MM.1S (cell line): ENCODE results near the gene CFAP251.

Experiments used
- DNase-seq: peaks from one replicate; pipeline ENCODE4 v3.0.0-alpha.2; 2015
- H2AFZ ChIP-seq: fragments of 300-600 bp; sonication (generic); 2 replicates; pipeline ENCODE4 v1.6.0; 2016; ENCODE audit warnings: antibody characterized with exemption, low read length
- H3F3A ChIP-seq: fragments of 300-600 bp; sonication (generic); 2 replicates; pipeline ENCODE4 v1.6.1; 2016; ENCODE audit warnings: mild to moderate bottlenecking, antibody characterized with exemption, low read length, moderate library complexity, mixed read lengths; ENCODE audit not compliant: insufficient read depth
- H3K27ac ChIP-seq: fragments of 300-600 bp; sonication (generic); 2 replicates; pipeline ENCODE4 v1.5.1; 2016; ENCODE audit warnings: mild to moderate bottlenecking, low read length
- H3K27me3 ChIP-seq: fragments of 300-600 bp; sonication (generic); replicated peaks from 2 replicates; pipeline ENCODE4 v1.6.0; 2016; ENCODE audit warnings: low read length; ENCODE audit not compliant: insufficient read depth
- H3K36me3 ChIP-seq: fragments of 300-600 bp; sonication (generic); replicated peaks from 2 replicates; pipeline ENCODE4 v1.6.1; 2016; ENCODE audit warnings: mild to moderate bottlenecking, low read length, mixed read lengths; ENCODE audit not compliant: insufficient read depth
- H3K4me1 ChIP-seq: fragments of 300-600 bp; sonication (generic); 2 replicates; pipeline ENCODE4 v1.6.1; 2016; ENCODE audit warnings: low read length, mixed read lengths
- H3K4me2 ChIP-seq: fragments of 300-600 bp; sonication (generic); 2 replicates; pipeline ENCODE4 v1.6.0; 2016; ENCODE audit warnings: low read depth, low read length
- H3K4me3 ChIP-seq: fragments of 300-600 bp; sonication (generic); 2 replicates; pipeline ENCODE4 v1.5.1; 2016; ENCODE audit warnings: low read length, mixed read lengths
- H3K79me2 ChIP-seq: fragments of 300-600 bp; sonication (generic); 2 replicates; pipeline ENCODE4 v1.6.1; 2016; ENCODE audit warnings: mixed run types, low read length, mixed read lengths
- H3K9ac ChIP-seq: fragments of 300-600 bp; sonication (generic); 2 replicates; pipeline ENCODE4 v1.6.1; 2016; ENCODE audit warnings: low read length, mixed read lengths
- H3K9me2 ChIP-seq: fragments of 300-600 bp; sonication (generic); replicated peaks from 2 replicates; pipeline ENCODE4 v1.6.1; 2016; ENCODE audit warnings: mild to moderate bottlenecking, low read length, mixed read lengths; ENCODE audit not compliant: insufficient read depth
- H3K9me3 ChIP-seq: fragments of 300-600 bp; sonication (generic); replicated peaks from 2 replicates; pipeline ENCODE4 v1.6.1; 2016; ENCODE audit warnings: mild to moderate bottlenecking, low read length, mixed read lengths; ENCODE audit not compliant: insufficient read depth
- H4K20me1 ChIP-seq: fragments of 300-600 bp; sonication (generic); 2 replicates; pipeline ENCODE4 v1.6.1; 2016; ENCODE audit warnings: mild to moderate bottlenecking, low read length, moderate library complexity, mixed read lengths; ENCODE audit not compliant: insufficient read depth
- CTCF ChIP-seq: fragments of 300-600 bp; sonication (generic); IDR thresholded peaks from 2 replicates; pipeline ENCODE4 v1.5.1; 2016; ENCODE audit warnings: antibody characterized with exemption, low read length, mixed read lengths
- EZH2 ChIP-seq: fragments of 300-600 bp; sonication (generic); optimal IDR thresholded peaks from 2 replicates; pipeline ENCODE3; 2017; ENCODE audit warnings: low read depth, mild to moderate bottlenecking, antibody characterized with exemption, low read length, mixed read lengths
- EZH2phosphoT487 ChIP-seq: fragments of 300-600 bp; sonication (generic); IDR thresholded peaks from 2 replicates; pipeline ENCODE4 v1.6.1; 2018; ENCODE audit warnings: antibody characterized with exemption, low read length

The CFAP251 gene

GRCh38 chr12:122049827-122050226 lies 131.4 kb downstream of the CFAP251 start:
- Histone ChIP-seq H3K4me2 (no peak overlapping the region), H3K9ac (no peak overlapping the region), H4K20me1 (no peaks in the 10 kb centered on the region), H3F3A (no peaks in the 10 kb centered on the region), H3K27ac (no peak overlapping the region), H3K9me2 (no peaks in the 10 kb centered on the region), H3K36me3 (no peaks in the 10 kb centered on the region), H3K9me3 (no peaks in the 10 kb centered on the region), H3K27me3 (no peaks in the 10 kb centered on the region), H3K4me1 (no peaks in the 10 kb centered on the region), H3K79me2 (no peaks in the 10 kb centered on the region), H3K4me3 (no peak overlapping the region), H2AFZ (no peak overlapping the region)
- DNase-seq = no peak
- TF ChIP-seq EZH2phosphoT487 (no peak), CTCF (no peak), EZH2 (no peak)

- no peak overlapping the region for H3K27ac ChIP-seq
- no peak for TF ChIP-seq EZH2phosphoT487
- no peak for TF ChIP-seq EZH2
- TF ChIP-seq CTCF = no peak
- no peak overlapping the region for H3K4me3 ChIP-seq
- no peaks in the 10 kb centered on the region for H3K9me3 ChIP-seq
- no peaks in the 10 kb centered on the region for H3F3A ChIP-seq
- no peaks in the 10 kb centered on the region for H4K20me1 ChIP-seq
- H3K36me3 ChIP-seq = no peaks in the 10 kb centered on the region
- no peaks in the 10 kb centered on the region for H3K9me2 ChIP-seq
- no peak overlapping the region for H3K4me2 ChIP-seq
- no peaks in the 10 kb centered on the region for H3K4me1 ChIP-seq
- H2AFZ ChIP-seq = no peak overlapping the region
- no peaks in the 10 kb centered on the region for H3K79me2 ChIP-seq
- H3K27me3 ChIP-seq = no peaks in the 10 kb centered on the region
- no peak overlapping the region for H3K9ac ChIP-seq
- DNase-seq = no peak
Measured at GRCh38 chr12:122050706-122051105, 132.3 kb downstream of the CFAP251 start.

GRCh38 chr12:122051231-122051876 lies 133.0 kb downstream of the CFAP251 start:
- no peak for TF ChIP-seq EZH2
- no peak for TF ChIP-seq CTCF
- TF ChIP-seq EZH2phosphoT487 = no peak
- H3F3A ChIP-seq = no peaks in the 10 kb centered on the region
- H3K36me3 ChIP-seq = no peaks in the 10 kb centered on the region
- no peak overlapping the region for H3K4me3 ChIP-seq
- no peaks in the 10 kb centered on the region for H3K9me3 ChIP-seq
- no peak for DNase-seq
- no peak overlapping the region for H3K9ac ChIP-seq
- no peak overlapping the region for H3K27ac ChIP-seq
- H3K9me2 ChIP-seq = no peaks in the 10 kb centered on the region
- no peaks in the 10 kb centered on the region for H3K27me3 ChIP-seq
- H2AFZ ChIP-seq = no peak overlapping the region
- no peaks in the 10 kb centered on the region for H3K4me1 ChIP-seq
- no peaks in the 10 kb centered on the region for H4K20me1 ChIP-seq
- no peak overlapping the region for H3K4me2 ChIP-seq
- H3K79me2 ChIP-seq = no peaks in the 10 kb centered on the region
